Measurements from ENCODE around the gene CHI3L1. TPM values are rescaled to one million over a fixed set of nuclear protein-coding genes. Genes with fewer than 3 reads are reported as not detected.

The CHI3L1 gene
- total RNA-seq, 4 donors from 2014 or later: 1.9 to 2.5 TPM; not detected in 2

DNA sequence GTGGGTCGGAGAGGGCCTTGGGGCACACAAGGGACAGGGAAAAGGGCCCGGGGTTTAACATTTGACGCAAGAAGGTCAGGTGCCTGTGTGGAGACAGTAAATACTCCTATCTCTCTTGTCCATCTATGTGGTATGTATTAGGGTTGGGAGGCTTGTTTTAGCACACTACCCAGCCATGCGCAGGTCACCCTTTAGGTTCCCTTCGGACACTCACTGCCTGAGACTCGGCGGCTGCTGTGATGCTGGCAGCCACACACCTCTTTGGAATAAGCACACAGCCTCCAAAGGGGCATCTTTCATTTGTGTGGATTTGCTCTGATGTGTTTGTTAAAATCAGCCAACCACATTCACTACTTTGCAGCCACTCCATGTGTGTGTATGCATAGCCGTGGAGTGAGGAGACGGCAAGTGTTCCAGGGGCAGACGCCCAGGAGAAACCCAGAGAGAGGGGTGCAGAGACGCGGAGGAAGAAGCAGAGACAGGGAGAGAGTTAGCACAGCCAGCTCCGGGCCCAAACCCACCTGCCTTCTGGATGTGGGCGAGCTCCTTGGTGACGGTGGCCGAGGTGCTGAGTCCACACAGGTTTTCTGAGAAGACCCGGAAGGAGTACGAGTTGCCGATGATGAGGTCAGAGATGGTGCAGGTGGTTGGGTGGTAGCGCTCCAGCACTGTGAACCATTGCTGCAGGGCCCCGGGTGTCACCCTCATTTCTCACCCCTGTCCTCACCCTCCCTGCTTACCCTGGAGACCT, 16.6 kb downstream of the CHI3L1 start:
- no peak overlapping the region for H3K27ac ChIP-seq
- no peaks in the 10 kb centered on the region for H3K27me3 ChIP-seq
- no peak overlapping the region for H3K4me3 ChIP-seq
- no peaks in the 10 kb centered on the region for H3K9me3 ChIP-seq
- H3K4me1 ChIP-seq: no peaks in the 10 kb centered on the region
- DNase-seq: peak in 1 of 3 donors; percentile 25
- no peaks in the 10 kb centered on the region for H3K36me3 ChIP-seq
- TF ChIP-seq POLR2A (IDR thresholded peaks at IDR 0.05): no peak
- TF ChIP-seq, protein P1, sequence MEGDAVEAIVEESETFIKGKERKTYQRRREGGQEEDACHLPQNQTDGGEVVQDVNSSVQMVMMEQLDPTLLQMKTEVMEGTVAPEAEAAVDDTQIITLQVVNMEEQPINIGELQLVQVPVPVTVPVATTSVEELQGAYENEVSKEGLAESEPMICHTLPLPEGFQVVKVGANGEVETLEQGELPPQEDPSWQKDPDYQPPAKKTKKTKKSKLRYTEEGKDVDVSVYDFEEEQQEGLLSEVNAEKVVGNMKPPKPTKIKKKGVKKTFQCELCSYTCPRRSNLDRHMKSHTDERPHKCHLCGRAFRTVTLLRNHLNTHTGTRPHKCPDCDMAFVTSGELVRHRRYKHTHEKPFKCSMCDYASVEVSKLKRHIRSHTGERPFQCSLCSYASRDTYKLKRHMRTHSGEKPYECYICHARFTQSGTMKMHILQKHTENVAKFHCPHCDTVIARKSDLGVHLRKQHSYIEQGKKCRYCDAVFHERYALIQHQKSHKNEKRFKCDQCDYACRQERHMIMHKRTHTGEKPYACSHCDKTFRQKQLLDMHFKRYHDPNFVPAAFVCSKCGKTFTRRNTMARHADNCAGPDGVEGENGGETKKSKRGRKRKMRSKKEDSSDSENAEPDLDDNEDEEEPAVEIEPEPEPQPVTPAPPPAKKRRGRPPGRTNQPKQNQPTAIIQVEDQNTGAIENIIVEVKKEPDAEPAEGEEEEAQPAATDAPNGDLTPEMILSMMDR (IDR thresholded peaks at IDR 0.05): no peak

GRCh38 chr1:203168991-203169390, 17.5 kb downstream of the CHI3L1 start:
- Histone ChIP-seq H3K4me3 (no peak overlapping the region), H3K27me3 (no peaks in the 10 kb centered on the region), H3K36me3 (no peaks in the 10 kb centered on the region), H3K4me1 (no peaks in the 10 kb centered on the region), H3K27ac (no peak overlapping the region), H3K9me3 (no peaks in the 10 kb centered on the region)
- DNase-seq: peak in 1 of 3 donors; percentile 30
- TF ChIP-seq, protein P1 (IDR thresholded peaks at IDR 0.05): no peak
- no peak for TF ChIP-seq POLR2A (IDR thresholded peaks at IDR 0.05)

DNA sequence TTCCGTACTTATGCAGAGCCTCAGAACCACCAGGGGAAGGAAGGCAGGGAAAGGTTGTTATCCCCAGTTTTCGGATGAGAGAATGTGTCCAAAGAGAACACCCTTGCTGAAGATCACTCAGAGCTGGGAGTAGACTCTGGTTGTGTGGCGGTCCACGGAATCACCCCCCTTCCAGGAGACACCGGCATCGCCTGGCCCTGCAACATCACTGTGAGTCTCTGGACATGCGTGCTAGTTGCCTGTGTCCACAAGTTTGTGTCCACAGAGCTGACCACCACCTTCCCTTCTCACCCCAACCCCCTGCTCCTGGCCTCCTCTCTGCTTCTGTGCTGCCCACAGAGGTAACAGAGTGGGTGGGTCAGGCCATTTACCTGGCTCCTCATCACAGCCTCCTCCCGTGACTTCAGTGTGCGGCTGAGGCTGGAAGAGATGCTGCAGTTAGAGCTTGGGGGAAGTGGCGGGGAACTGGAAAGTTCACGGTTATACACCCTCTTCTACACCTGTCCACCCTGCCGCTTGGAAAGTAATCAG, 18.2 kb downstream of the CHI3L1 start:
- Histone ChIP-seq H3K27me3 (no peaks in the 10 kb centered on the region), H3K9me3 (no peaks in the 10 kb centered on the region), H3K36me3 (no peaks in the 10 kb centered on the region), H3K4me1 (no peaks in the 10 kb centered on the region), H3K4me3 (no peak overlapping the region), H3K27ac (no peak overlapping the region)
- peak in 1 of 3 donors; percentile 20 for DNase-seq
- no peak for TF ChIP-seq POLR2A (IDR thresholded peaks at IDR 0.05)
- TF ChIP-seq, protein P1 (IDR thresholded peaks at IDR 0.05): no peak

DNA sequence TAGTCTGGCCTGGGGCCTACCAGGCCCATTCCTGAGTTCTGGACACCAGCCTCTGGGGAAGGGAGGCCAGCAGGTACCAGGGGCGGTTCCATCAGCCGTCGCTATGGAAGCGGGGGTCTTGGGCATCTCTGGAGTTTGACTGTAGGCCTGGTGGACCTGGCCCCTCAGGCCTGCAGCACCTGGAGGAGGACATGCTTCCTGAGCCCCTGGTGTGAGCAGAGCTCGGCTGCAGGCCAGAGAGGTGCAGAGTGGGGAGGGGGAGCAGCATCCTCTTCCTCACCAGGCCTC, 18.6 kb downstream of the CHI3L1 start:
- Histone ChIP-seq H3K4me1 (no peaks in the 10 kb centered on the region), H3K27ac (no peak overlapping the region), H3K9me3 (no peaks in the 10 kb centered on the region), H3K4me3 (no peak overlapping the region), H3K27me3 (no peaks in the 10 kb centered on the region), H3K36me3 (no peaks in the 10 kb centered on the region)
- no peak for TF ChIP-seq POLR2A (IDR thresholded peaks at IDR 0.05)
- TF ChIP-seq, protein P1 (IDR thresholded peaks at IDR 0.05): no peak
- peak in 1 of 3 donors; percentile 38 for DNase-seq

DNA sequence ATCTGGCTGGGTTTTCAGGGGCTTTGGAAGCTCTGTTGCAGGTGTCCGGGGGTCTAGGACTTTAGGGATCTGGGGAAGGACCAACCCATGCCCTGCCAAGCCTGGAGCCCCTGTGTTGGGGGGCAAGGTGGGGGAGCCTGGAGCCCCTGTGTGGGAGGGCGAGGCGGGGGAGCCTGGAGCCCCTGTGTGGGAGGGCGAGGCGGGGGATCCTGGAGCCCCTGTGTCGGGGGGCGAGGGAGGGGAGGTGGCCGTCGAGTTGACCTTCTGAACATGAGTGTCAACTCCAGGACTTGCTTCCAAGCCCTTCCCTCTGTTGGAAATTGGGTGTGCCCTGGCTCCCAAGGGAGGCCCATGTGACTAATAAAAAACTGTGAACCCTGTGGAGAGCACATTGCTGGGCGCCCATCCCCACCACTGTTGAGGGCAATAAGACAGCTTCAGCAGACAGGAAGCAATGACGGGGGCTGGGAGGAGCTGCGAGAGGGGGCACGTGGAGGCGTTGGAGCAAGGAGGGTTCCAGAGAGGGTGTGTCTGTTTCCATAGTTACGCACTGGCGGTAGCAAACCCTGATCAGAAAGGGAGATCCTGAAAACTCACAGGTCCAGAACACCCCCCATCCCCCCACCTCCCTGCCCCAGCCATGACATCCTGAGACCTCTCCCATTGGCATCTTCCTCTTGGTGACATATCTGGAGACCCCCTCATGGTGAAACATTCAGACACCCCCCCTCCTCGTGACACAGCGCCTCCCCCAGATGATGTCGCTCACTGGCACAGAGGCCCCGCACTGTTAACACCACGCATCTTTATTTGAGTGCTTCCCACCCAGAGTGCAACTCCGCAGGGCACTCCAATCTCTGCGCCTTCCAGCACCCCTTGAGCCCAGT, 19.2 kb downstream of the CHI3L1 start:
- H3K27me3 ChIP-seq: no peaks in the 10 kb centered on the region
- DNase-seq: no peak
- no peaks in the 10 kb centered on the region for H3K36me3 ChIP-seq
- TF ChIP-seq, protein P1 (IDR thresholded peaks at IDR 0.05): no peak
- H3K4me1 ChIP-seq: no peaks in the 10 kb centered on the region
- H3K9me3 ChIP-seq: no peaks in the 10 kb centered on the region
- no peak overlapping the region for H3K4me3 ChIP-seq
- H3K27ac ChIP-seq: no peak overlapping the region
